DMS53 (cell line): ENCODE results near the gene TSGA10IP.

Source experiments
- DNase-seq: peaks from one replicate; lab custom pipeline; 2025; lab: John Stamatoyannopoulos, UW

Gene TSGA10IP

DNA sequence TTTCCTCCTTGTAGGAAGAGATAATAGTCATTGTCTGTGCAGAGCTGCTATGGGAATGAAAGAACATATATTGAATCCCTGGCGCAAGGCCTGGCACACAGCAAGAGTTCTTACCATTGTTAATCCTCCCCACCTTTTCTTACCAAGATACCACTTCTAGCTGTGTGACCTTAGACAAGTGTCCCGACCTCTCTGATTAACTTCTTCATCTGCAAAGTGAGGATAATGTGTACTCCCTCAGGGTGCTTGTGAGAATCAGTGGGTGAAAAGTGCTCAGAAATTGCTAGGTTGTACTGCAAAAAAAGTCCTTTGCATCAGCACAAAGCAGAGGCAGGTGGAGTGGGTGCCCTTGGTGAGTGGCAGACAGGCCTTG is 62.8 kb downstream of the TSGA10IP start:
- no peak for DNase-seq

DNA sequence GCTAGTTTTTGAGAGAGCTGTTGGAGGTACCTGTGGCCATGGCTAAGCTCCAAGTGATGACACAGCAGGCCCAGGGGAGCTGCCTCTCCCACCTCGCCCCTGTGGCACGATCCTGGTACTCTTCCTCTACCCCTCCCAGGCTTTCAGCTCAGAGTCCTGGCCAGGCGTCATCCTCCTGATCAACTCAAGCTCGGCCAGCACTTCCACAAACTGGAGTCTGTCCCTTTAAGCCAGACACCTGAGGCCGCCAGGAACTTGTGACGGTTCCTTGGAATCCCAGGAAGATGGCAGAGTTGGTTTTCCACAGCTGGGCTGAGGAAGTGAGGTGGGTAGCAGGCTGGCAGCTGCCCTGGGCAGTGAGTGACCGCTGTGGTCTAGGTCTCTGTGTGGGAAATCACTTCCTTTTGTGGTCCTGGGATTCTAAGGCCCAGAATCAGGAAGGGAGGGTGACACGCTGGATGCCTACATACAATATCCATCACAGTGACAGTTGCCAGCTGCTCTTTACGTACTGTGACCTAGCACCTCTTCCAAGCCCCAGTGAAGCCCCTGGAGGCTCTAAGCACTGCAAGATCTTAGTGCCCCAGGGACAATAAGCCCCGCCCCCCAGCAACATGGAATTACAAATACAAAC is 63.3 kb downstream of the TSGA10IP start:
- no peak for DNase-seq
